ENCODE results near the gene SMIM32.

Gene SMIM32

GRCh38 chr5:136162008-136162407 lies 31.0 kb downstream of the SMIM32 start:
- H3K27ac ChIP-seq = no peak overlapping the region
- no peak for TF ChIP-seq CTCF (conservative IDR thresholded peaks at IDR 0.05; ENCODE audit: low read depth)
- DNase-seq (ENCODE audit: low spot score) = no peak
- ChIA-PET CTCF (no interaction called here), POLR2A (ENCODE audit: low non-redundant PET) (no interaction called here)

- ChIA-PET POLR2A (ENCODE audit: low non-redundant PET) (no interaction called here), CTCF (no interaction called here)
- no peak for TF ChIP-seq CTCF (conservative IDR thresholded peaks at IDR 0.05; ENCODE audit: low read depth)
- DNase-seq (ENCODE audit: low spot score) = no peak
- H3K27ac ChIP-seq = no peak overlapping the region
Measured at GRCh38 chr5:136159457-136159856, 33.5 kb downstream of the SMIM32 start.

GRCh38 chr5:136157514-136157913 lies 35.4 kb downstream of the SMIM32 start:
- ChIA-PET CTCF (no interaction called here), POLR2A (ENCODE audit: low non-redundant PET) (no interaction called here)
- no peak for TF ChIP-seq CTCF (conservative IDR thresholded peaks at IDR 0.05; ENCODE audit: low read depth)
- DNase-seq (ENCODE audit: low spot score) = no peak
- no peak overlapping the region for H3K27ac ChIP-seq

GRCh38 chr5:136155761-136156160 lies 37.2 kb downstream of the SMIM32 start:
- H3K27ac ChIP-seq = no peak overlapping the region
- ChIA-PET POLR2A (ENCODE audit: low non-redundant PET) (no interaction called here), CTCF (interaction anchor here (1.2 kb wide), 1 partner anchor 16 kb away, joined by 4 read pairs; no protein-coding TSS in a partner anchor)
- no peak for DNase-seq (ENCODE audit: low spot score)
- no peak for TF ChIP-seq CTCF (conservative IDR thresholded peaks at IDR 0.05; ENCODE audit: low read depth)

- no peak for TF ChIP-seq CTCF (conservative IDR thresholded peaks at IDR 0.05; ENCODE audit: low read depth)
- POLR2A ChIA-PET (ENCODE audit: low non-redundant PET) = no interaction called here
- CTCF ChIA-PET = no interaction called here
- no peak for DNase-seq (ENCODE audit: low spot score)
- no peak overlapping the region for H3K27ac ChIP-seq
Measured at GRCh38 chr5:136155078-136155477, 37.9 kb downstream of the SMIM32 start.

- ChIA-PET CTCF (interaction anchor here (0.9 kb wide), 1 partner anchor 19 kb away, joined by 3 read pairs; no protein-coding TSS in a partner anchor), POLR2A (ENCODE audit: low non-redundant PET) (no interaction called here)
- no peak overlapping the region for H3K27ac ChIP-seq
- no peak for TF ChIP-seq CTCF (conservative IDR thresholded peaks at IDR 0.05; ENCODE audit: low read depth)
- DNase-seq (ENCODE audit: low spot score) = no peak
Measured at GRCh38 chr5:136153581-136154236, 39.3 kb downstream of the SMIM32 start.
